CD4-positive, alpha-beta T cell (primary cell): ENCODE measurements around the gene TMEM61. TPM values are rescaled to one million over a fixed set of nuclear protein-coding genes. Genes with fewer than 3 reads are reported as not detected.
"Not testable (repeated sequence)": the region's sequence is repeated elsewhere in the genome, so short reads cannot be mapped to it uniquely, and the experiment has no call there.

Experiments
- ATAC-seq: fragments of 200-7000 bp; cut with Tn5 transposase; one replicate; pipeline ENCODE4 v1.10.0; 2022; ENCODE audit warnings: mild to moderate bottlenecking; ENCODE audit not compliant: poor library complexity
- CTCF ChIA-PET: fragments of 350-600 bp; sonication (Branson Sonifier 250); formaldehyde crosslinking; loops from one replicate; lab custom pipeline; 2021; ENCODE audit warnings: antibody characterized with exemption, inconsistent platforms; lab: Charles Lee
- POLR2A ChIA-PET: fragments of 350-600 bp; sonication (Branson Sonifier 250); formaldehyde crosslinking; loops from one replicate; lab custom pipeline; 2021; ENCODE audit warnings: antibody characterized with exemption, inconsistent platforms; lab: Charles Lee
- DNase-seq, 14 experiments: peaks; one replicate each; pipeline ENCODE4 v3.0.0-alpha.2; 2013 to 2020; ENCODE audit warnings: mixed read lengths in 2 of 14
- H3K27ac ChIP-seq, 2 donors: one replicate each; pipeline versions ENCODE4 v1.5.1 to v1.7.0; 2013; ENCODE audit warnings: low read length in 2 of 2, low read depth in 1 of 2, mild to moderate bottlenecking in 1 of 2
- H3K27me3 ChIP-seq, 2 experiments: 1 replicate in 1 of 2; 2 replicates in 1 of 2; pipeline versions ENCODE4 v1.6.1 to v1.7.0; 2013; ENCODE audit warnings: low read length in 2 of 2, control low read depth in 1 of 2, mild to moderate bottlenecking in 1 of 2, moderate library complexity in 1 of 2; ENCODE audit not compliant: insufficient read depth in 2 of 2, control insufficient read depth in 1 of 2
- H3K36me3 ChIP-seq: one replicate; pipeline ENCODE4 v1.6.1; 2013; ENCODE audit warnings: low read length, control low read depth; ENCODE audit not compliant: insufficient read depth
- H3K4me1 ChIP-seq: one replicate; pipeline ENCODE4 v1.6.1; 2013; ENCODE audit warnings: low read length, control low read depth; ENCODE audit not compliant: insufficient read depth
- H3K4me3 ChIP-seq: one replicate; pipeline ENCODE4 v1.5.1; 2013; ENCODE audit warnings: mild to moderate bottlenecking, low read length, moderate library complexity
- H3K9me3 ChIP-seq, 2 experiments: 1 replicate in 1 of 2; 2 replicates in 1 of 2; pipeline versions ENCODE4 v1.6.1 to v1.7.0; 2013; ENCODE audit warnings: low read length in 2 of 2, mild to moderate bottlenecking in 2 of 2, control low read depth in 1 of 2, moderate library complexity in 1 of 2; ENCODE audit not compliant: control insufficient read depth in 1 of 2, insufficient read depth in 1 of 2
- H3K27ac Mint-ChIP-seq: one replicate; pipeline ENCODE4 v1.8.0; 2020; ENCODE audit warnings: mixed read lengths
- H3K27me3 Mint-ChIP-seq: one replicate; pipeline ENCODE4 v1.8.0; 2021; ENCODE audit warnings: mixed read lengths
- H3K36me3 Mint-ChIP-seq: one replicate; pipeline ENCODE4 v1.8.0; 2021; ENCODE audit warnings: low read depth, mixed read lengths
- H3K4me1 Mint-ChIP-seq: one replicate; pipeline ENCODE4 v1.8.0; 2021; ENCODE audit warnings: low read depth, mixed read lengths
- H3K4me3 Mint-ChIP-seq: one replicate; pipeline ENCODE4 v1.8.0; 2020; ENCODE audit warnings: mild to moderate bottlenecking, mixed read lengths
- H3K9me3 Mint-ChIP-seq: one replicate; pipeline ENCODE4 v1.8.0; 2020; ENCODE audit warnings: mixed read lengths
- CTCF ChIP-seq: fragments of 200-600 bp; IDR thresholded peaks from one replicate; pipeline ENCODE4 v1.8.0; 2022; ENCODE audit warnings: antibody characterized with exemption, mild to moderate bottlenecking
- intact Hi-C, 2 experiments: fragments of 100-400 bp; cut with DNase I in 1 of 2; cut with micrococcal nuclease in 1 of 2; formaldehyde crosslinking; loops; one replicate each; pipeline versions ENCODE4 v1.15.1 to v1.9.0; 2023 to 2025; cut with DNase I, micrococcal nuclease
- total RNA-seq, 174 experiments: library from RNA in 2 of 174; stranded (reverse) in 2 of 174; gene quantifications; one replicate each; pipeline ENCODE4 v1.2.3 and lab custom pipeline; 2021 to 2026

Gene TMEM61
- total RNA-seq, 2 experiments from 2014 or later = not detected

GRCh38 chr1:55021942-55022546 is 41.6 kb downstream of the TMEM61 start:
- no peaks in the 10 kb centered on the region for H3K36me3 Mint-ChIP-seq
- H3K4me3 Mint-ChIP-seq = no peak overlapping the region
- peaks cover 5% of the 10 kb centered on the region for H3K27me3 Mint-ChIP-seq
- H3K9me3 Mint-ChIP-seq = no peaks in the 10 kb centered on the region
- Histone ChIP-seq H3K9me3 (no peaks in the 10 kb centered on the region), H3K27me3 (no peaks in the 10 kb centered on the region), H3K4me3 (no peak overlapping the region), H3K36me3 (no peaks in the 10 kb centered on the region), H3K4me1 (peaks cover 5% of the 10 kb centered on the region), H3K27ac (no peak overlapping the region)
- H3K27ac Mint-ChIP-seq = no peak overlapping the region
- DNase-seq = peak; percentile 27 to 76 (median 46)
- H3K4me1 Mint-ChIP-seq = no peaks in the 10 kb centered on the region
- ChIA-PET POLR2A (interaction anchor here (0.9 kb wide), 1 partner anchor 77 kb away, joined by 3 read pairs; no protein-coding TSS in a partner anchor), CTCF (interaction anchor here (0.6 to 1.3 kb wide), 3 partner anchors 50 to 404 kb away, joined by 3 to 8 read pairs (median 4); no protein-coding TSS in a partner anchor)
- ATAC-seq = peak; percentile 76
- TF ChIP-seq CTCF = peak; percentile 59
- intact Hi-C loops = loop anchor here in 1 of 2 experiments (1.0 kb wide), 1 partner anchor 77 kb away; no protein-coding TSS in a partner anchor

GRCh38 chr1:55024163-55024562 is 43.7 kb downstream of the TMEM61 start:
- POLR2A ChIA-PET, H3K4me1 ChIP-seq, intact Hi-C loops, H3K36me3 ChIP-seq, H3K36me3 Mint-ChIP-seq, CTCF ChIA-PET, H3K4me3 Mint-ChIP-seq, H3K27ac Mint-ChIP-seq, DNase-seq, H3K27me3 Mint-ChIP-seq, H3K4me1 Mint-ChIP-seq, H3K27me3 ChIP-seq, H3K9me3 ChIP-seq, H3K9me3 Mint-ChIP-seq, ATAC-seq, H3K4me3 ChIP-seq, H3K27ac ChIP-seq: not testable (repeated sequence)

- CTCF ChIA-PET, H3K4me3 Mint-ChIP-seq, H3K27me3 ChIP-seq, ATAC-seq, H3K27ac Mint-ChIP-seq, H3K27ac ChIP-seq, DNase-seq, H3K36me3 Mint-ChIP-seq, H3K9me3 Mint-ChIP-seq, POLR2A ChIA-PET, H3K36me3 ChIP-seq, H3K9me3 ChIP-seq, H3K27me3 Mint-ChIP-seq, H3K4me1 ChIP-seq, H3K4me3 ChIP-seq, H3K4me1 Mint-ChIP-seq, intact Hi-C loops: not testable (repeated sequence)
Measured at GRCh38 chr1:55026682-55027081, 46.3 kb downstream of the TMEM61 start.

GRCh38 chr1:55031098-55031497 is 50.7 kb downstream of the TMEM61 start:
- H3K27ac Mint-ChIP-seq, H3K9me3 Mint-ChIP-seq, H3K4me1 ChIP-seq, ATAC-seq, H3K36me3 ChIP-seq, H3K4me3 Mint-ChIP-seq, H3K36me3 Mint-ChIP-seq, H3K4me1 Mint-ChIP-seq, CTCF ChIA-PET, H3K4me3 ChIP-seq, H3K9me3 ChIP-seq, POLR2A ChIA-PET, intact Hi-C loops, DNase-seq, H3K27ac ChIP-seq: not testable (repeated sequence)
- peaks cover 6 to 15% of the 10 kb centered on the region in 2 experiments for H3K27me3 ChIP-seq
- peaks cover 37% of the 10 kb centered on the region for H3K27me3 Mint-ChIP-seq
